ENCODE measurements around the gene CACNA1C. TPM values are rescaled to one million over a fixed set of nuclear protein-coding genes. Genes with fewer than 3 reads are reported as not detected.

The CACNA1C gene
- total RNA-seq, 1 experiment from 2014 or later, result 1.1 TPM

DNA sequence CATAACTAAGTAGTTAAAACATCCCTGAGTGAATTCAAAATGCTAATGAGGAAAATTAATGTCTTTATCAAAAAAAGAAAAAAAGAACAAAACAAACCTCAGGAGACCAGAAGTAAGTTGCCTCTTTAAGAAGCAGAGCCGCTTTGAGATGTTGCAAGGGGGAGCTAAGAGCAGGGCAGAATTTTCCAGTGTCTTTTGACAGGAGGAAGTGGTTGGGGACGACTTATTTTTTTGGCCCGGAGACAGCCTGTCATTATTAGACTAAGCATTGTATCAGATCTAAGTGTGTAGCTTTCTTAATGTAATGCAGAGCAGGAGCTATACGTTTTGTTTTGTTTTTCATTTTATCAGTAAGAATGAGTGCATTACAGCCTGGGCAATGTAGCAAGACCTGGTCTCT, 206.6 kb downstream of the CACNA1C start:
- Histone ChIP-seq H2BK12ac (ENCODE audit: insufficient read length, low read depth, low read length) (no peak overlapping the region), H2AK5ac (ENCODE audit: insufficient read length, low read length) (no peak overlapping the region), H3K23me2 (ENCODE audit: insufficient read length, low read depth, low read length, poor library complexity, severe bottlenecking) (no peaks in the 10 kb centered on the region), H2BK20ac (ENCODE audit: low read depth, low read length, poor library complexity, severe bottlenecking) (no peak overlapping the region), H3K9me3 (ENCODE audit: control insufficient read depth, low read depth, low read length) (peaks cover 7% of the 10 kb centered on the region), H3K79me2 (ENCODE audit: insufficient read depth, low read length) (no peaks in the 10 kb centered on the region), H4K91ac (ENCODE audit: insufficient read length, low read depth, low read length) (no peak overlapping the region), H3K4me2 (ENCODE audit: insufficient read depth, insufficient read length, low read length) (no peak overlapping the region), H2BK120ac (ENCODE audit: low read depth, low read length, poor library complexity, severe bottlenecking) (no peak overlapping the region), H3K27ac (ENCODE audit: insufficient read length, low read depth, low read length) (no peak overlapping the region), H3T11ph (ENCODE audit: low read length) (no peak overlapping the region), H3K56ac (ENCODE audit: insufficient read length, low read depth, low read length) (no peak overlapping the region), H4K8ac (replicated peaks; ENCODE audit: insufficient read length, low read depth, low read length) (no peak overlapping the region), H3K4ac (ENCODE audit: low read depth, low read length) (no peak overlapping the region), H3K27me3 (ENCODE audit: insufficient read depth, low read length) (no peaks in the 10 kb centered on the region), H4K20me1 (ENCODE audit: control insufficient read depth, insufficient read depth, insufficient read length) (peaks cover 3% of the 10 kb centered on the region), H2BK15ac (ENCODE audit: low read depth, low read length) (no peak overlapping the region), H3K18ac (ENCODE audit: insufficient read length, low read depth, low read length) (no peak overlapping the region), H3K79me1 (ENCODE audit: insufficient read depth, low read depth, low read length, poor library complexity, severe bottlenecking) (no peaks in the 10 kb centered on the region), H4K5ac (ENCODE audit: insufficient read length, low read depth, low read length) (no peak overlapping the region), H3K14ac (ENCODE audit: insufficient read depth, low read length) (no peak overlapping the region), H3K9ac (ENCODE audit: extremely low read depth, insufficient read length, low read length) (no peak overlapping the region), H2AFZ (ENCODE audit: low read length) (no peak overlapping the region), H3K23ac (ENCODE audit: insufficient read length, low read depth, low read length) (no peak overlapping the region), H3K4me1 (ENCODE audit: insufficient read depth, low read length) (no peaks in the 10 kb centered on the region), H2BK5ac (ENCODE audit: insufficient read length, low read length) (no peak overlapping the region)
- no peak overlapping the region; a peak in 2 of 7 replicates for H3K27ac Mint-ChIP-seq
- no peak for DNase-seq
- H3K9me3 Mint-ChIP-seq, result peaks cover 9 to 12% of the 10 kb centered on the region in 2 experiments
- TF ChIP-seq, protein P1, sequence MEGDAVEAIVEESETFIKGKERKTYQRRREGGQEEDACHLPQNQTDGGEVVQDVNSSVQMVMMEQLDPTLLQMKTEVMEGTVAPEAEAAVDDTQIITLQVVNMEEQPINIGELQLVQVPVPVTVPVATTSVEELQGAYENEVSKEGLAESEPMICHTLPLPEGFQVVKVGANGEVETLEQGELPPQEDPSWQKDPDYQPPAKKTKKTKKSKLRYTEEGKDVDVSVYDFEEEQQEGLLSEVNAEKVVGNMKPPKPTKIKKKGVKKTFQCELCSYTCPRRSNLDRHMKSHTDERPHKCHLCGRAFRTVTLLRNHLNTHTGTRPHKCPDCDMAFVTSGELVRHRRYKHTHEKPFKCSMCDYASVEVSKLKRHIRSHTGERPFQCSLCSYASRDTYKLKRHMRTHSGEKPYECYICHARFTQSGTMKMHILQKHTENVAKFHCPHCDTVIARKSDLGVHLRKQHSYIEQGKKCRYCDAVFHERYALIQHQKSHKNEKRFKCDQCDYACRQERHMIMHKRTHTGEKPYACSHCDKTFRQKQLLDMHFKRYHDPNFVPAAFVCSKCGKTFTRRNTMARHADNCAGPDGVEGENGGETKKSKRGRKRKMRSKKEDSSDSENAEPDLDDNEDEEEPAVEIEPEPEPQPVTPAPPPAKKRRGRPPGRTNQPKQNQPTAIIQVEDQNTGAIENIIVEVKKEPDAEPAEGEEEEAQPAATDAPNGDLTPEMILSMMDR (conservative IDR thresholded peaks at IDR 0.05), result no peak
- peaks cover 4 to 5% (median 4%) of the 10 kb centered on the region in 3 experiments; a peak in 6 of 7 replicates for H3K36me3 Mint-ChIP-seq (ENCODE audit: insufficient read depth in 1 of 3, low read depth in 3 of 3)
- WGBS (ENCODE audit: extremely low coverage, insufficient read length, low lambda C conversion rate), result no CpG with 5 or more reads among the region's 4 CpGs
- H3K4me1 Mint-ChIP-seq, result no peaks in the 10 kb centered on the region; a peak in 1 of 4 replicates
- H3K27me3 Mint-ChIP-seq (ENCODE audit: low read depth), result no peaks in the 10 kb centered on the region
- no peak overlapping the region for H3K4me3 Mint-ChIP-seq

Data from H9 (cell line).